Measurements from ENCODE around the gene FADS2.

Gene FADS2

DNA sequence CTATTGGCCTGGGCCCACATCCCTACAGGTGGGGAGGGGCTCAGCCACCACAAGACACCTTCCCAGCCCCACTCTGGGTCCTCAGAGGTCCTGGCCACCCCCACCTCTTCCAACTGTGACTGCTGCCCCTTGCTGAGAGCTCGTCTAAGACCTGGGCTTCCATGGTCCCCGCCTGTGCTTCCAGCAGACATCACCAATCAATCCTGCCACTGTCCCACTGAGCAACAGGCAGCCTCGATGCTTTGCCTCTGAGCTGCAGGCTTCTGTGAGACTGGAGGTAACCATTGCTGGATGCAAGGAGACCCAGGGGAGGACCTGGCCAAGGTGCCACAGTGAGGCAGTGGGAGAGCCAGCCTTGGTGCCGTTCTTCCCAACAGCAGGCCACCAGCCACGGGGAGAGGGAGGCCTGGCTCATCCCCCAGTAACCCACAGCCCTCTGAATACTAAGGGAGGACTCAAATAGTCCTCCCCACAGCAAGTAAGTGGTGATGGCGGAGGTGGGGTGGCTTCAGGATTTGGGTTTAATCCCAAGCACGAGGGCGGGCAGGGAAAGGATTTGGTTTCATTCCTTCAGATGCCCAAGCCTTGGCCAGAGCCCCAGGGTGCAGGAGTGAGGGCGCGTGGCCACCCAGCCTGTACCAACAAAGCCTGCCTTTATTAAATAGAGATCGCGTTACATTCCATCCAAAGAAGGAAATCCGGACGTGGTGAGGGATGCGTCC is 68.7 kb downstream of the FADS2 start:
- H3K27ac ChIP-seq (replicated peaks), result no peak overlapping the region
- peaks cover 11% of the 10 kb centered on the region for H3K27me3 ChIP-seq (ENCODE audit: insufficient read depth, poor library complexity, severe bottlenecking)
- no peak overlapping the region for H3K4me3 ChIP-seq (replicated peaks; ENCODE audit: insufficient read depth, low read length)
- TF ChIP-seq POLR2AphosphoS5 (IDR thresholded peaks at IDR 0.05; ENCODE audit: low read depth) (no peak), SPI1 (IDR thresholded peaks at IDR 0.05; ENCODE audit: borderline replicate concordance, low read depth) (no peak), GABPA (IDR thresholded peaks at IDR 0.05; ENCODE audit: low read depth) (no peak)
- TF ChIP-seq, protein P1, sequence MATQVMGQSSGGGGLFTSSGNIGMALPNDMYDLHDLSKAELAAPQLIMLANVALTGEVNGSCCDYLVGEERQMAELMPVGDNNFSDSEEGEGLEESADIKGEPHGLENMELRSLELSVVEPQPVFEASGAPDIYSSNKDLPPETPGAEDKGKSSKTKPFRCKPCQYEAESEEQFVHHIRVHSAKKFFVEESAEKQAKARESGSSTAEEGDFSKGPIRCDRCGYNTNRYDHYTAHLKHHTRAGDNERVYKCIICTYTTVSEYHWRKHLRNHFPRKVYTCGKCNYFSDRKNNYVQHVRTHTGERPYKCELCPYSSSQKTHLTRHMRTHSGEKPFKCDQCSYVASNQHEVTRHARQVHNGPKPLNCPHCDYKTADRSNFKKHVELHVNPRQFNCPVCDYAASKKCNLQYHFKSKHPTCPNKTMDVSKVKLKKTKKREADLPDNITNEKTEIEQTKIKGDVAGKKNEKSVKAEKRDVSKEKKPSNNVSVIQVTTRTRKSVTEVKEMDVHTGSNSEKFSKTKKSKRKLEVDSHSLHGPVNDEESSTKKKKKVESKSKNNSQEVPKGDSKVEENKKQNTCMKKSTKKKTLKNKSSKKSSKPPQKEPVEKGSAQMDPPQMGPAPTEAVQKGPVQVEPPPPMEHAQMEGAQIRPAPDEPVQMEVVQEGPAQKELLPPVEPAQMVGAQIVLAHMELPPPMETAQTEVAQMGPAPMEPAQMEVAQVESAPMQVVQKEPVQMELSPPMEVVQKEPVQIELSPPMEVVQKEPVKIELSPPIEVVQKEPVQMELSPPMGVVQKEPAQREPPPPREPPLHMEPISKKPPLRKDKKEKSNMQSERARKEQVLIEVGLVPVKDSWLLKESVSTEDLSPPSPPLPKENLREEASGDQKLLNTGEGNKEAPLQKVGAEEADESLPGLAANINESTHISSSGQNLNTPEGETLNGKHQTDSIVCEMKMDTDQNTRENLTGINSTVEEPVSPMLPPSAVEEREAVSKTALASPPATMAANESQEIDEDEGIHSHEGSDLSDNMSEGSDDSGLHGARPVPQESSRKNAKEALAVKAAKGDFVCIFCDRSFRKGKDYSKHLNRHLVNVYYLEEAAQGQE (IDR thresholded peaks at IDR 0.05; ENCODE audit: insufficient replicate concordance, low read depth), result no peak
- TF ChIP-seq, protein P2, sequence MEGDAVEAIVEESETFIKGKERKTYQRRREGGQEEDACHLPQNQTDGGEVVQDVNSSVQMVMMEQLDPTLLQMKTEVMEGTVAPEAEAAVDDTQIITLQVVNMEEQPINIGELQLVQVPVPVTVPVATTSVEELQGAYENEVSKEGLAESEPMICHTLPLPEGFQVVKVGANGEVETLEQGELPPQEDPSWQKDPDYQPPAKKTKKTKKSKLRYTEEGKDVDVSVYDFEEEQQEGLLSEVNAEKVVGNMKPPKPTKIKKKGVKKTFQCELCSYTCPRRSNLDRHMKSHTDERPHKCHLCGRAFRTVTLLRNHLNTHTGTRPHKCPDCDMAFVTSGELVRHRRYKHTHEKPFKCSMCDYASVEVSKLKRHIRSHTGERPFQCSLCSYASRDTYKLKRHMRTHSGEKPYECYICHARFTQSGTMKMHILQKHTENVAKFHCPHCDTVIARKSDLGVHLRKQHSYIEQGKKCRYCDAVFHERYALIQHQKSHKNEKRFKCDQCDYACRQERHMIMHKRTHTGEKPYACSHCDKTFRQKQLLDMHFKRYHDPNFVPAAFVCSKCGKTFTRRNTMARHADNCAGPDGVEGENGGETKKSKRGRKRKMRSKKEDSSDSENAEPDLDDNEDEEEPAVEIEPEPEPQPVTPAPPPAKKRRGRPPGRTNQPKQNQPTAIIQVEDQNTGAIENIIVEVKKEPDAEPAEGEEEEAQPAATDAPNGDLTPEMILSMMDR (IDR thresholded peaks at IDR 0.05; ENCODE audit: insufficient read depth, low read length), result no peak
- no peak for DNase-seq (ENCODE audit: low read depth in 1 of 2, low spot score in 1 of 2)

- H3K4me3 ChIP-seq (replicated peaks; ENCODE audit: insufficient read depth, low read length), result no peak overlapping the region
- DNase-seq (ENCODE audit: low read depth in 1 of 2, low spot score in 1 of 2), result peak; percentile 31 to 69
- peaks cover 6% of the 10 kb centered on the region for H3K27me3 ChIP-seq (ENCODE audit: insufficient read depth, poor library complexity, severe bottlenecking)
- TF ChIP-seq SPI1 (IDR thresholded peaks at IDR 0.05; ENCODE audit: borderline replicate concordance, low read depth), result no peak
- TF ChIP-seq, protein P2 (IDR thresholded peaks at IDR 0.05; ENCODE audit: insufficient read depth, low read length), result peak; percentile 78
- TF ChIP-seq, protein P1 (IDR thresholded peaks at IDR 0.05; ENCODE audit: insufficient replicate concordance, low read depth), result no peak
- no peak overlapping the region for H3K27ac ChIP-seq (replicated peaks)
These were observed 69.5 kb downstream of the FADS2 start for GRCh38 chr11:61897387-61898246.

GRCh38 chr11:61898247-61898582 is 70.1 kb downstream of the FADS2 start:
- H3K4me3 ChIP-seq (replicated peaks; ENCODE audit: insufficient read depth, low read length), result no peak overlapping the region
- H3K27ac ChIP-seq (replicated peaks), result no peak overlapping the region
- DNase-seq (ENCODE audit: low read depth in 1 of 2, low spot score in 1 of 2), result no peak
- H3K27me3 ChIP-seq (ENCODE audit: insufficient read depth, poor library complexity, severe bottlenecking), result peaks cover 6% of the 10 kb centered on the region
- TF ChIP-seq GABPA (IDR thresholded peaks at IDR 0.05; ENCODE audit: low read depth), result no peak
- TF ChIP-seq, protein P1 (IDR thresholded peaks at IDR 0.05; ENCODE audit: insufficient replicate concordance, low read depth), result no peak
- no peak for TF ChIP-seq POLR2AphosphoS5 (IDR thresholded peaks at IDR 0.05; ENCODE audit: low read depth)
- no peak for TF ChIP-seq SPI1 (IDR thresholded peaks at IDR 0.05; ENCODE audit: borderline replicate concordance, low read depth)
- TF ChIP-seq, protein P2 (IDR thresholded peaks at IDR 0.05; ENCODE audit: insufficient read depth, low read length), result no peak
